NB4 (cell line): ENCODE measurements around the gene UCK2.
A peak's percentile ranks its signal among the peaks of the same experiment; 100 is the strongest.

Experiments
- DNase-seq: peaks from one replicate; pipeline ENCODE4 v3.0.0; 2010; ENCODE audit warnings: low read depth
- H3K4me3 ChIP-seq: one replicate; pipeline ENCODE4 v1.5.1; 2011; ENCODE audit warnings: mild to moderate bottlenecking, low read depth, low read length, moderate library complexity
- CTCF ChIP-seq: IDR thresholded peaks from one replicate; pipeline ENCODE4 v1.5.1; 2012; ENCODE audit warnings: low read depth, low read length
- MAX ChIP-seq: IDR thresholded peaks from 2 replicates; pipeline ENCODE4 v1.6.1; 2011; ENCODE audit warnings: low read depth, low read length
- MYC ChIP-seq: IDR thresholded peaks from 2 replicates; pipeline ENCODE4 v1.6.1; 2011; ENCODE audit warnings: low read depth, low read length
- POLR2A ChIP-seq: IDR thresholded peaks from 2 replicates; pipeline ENCODE4 v1.6.1; 2011; ENCODE audit warnings: mild to moderate bottlenecking; ENCODE audit not compliant: insufficient read length; ENCODE audit errors: extremely low read depth

UCK2 gene

GRCh38 chr1:165884690-165885304 lies 57.4 kb downstream of the UCK2 start:
- no peak overlapping the region for H3K4me3 ChIP-seq
- TF ChIP-seq POLR2A, result no peak
- 0 out of 2 replicates have a peak, but pooled peaks have one; percentile 25 for TF ChIP-seq MYC
- TF ChIP-seq MAX, result no peak
- peak; percentile 63 for DNase-seq

- H3K4me3 ChIP-seq, result no peak overlapping the region
- no peak for DNase-seq
- TF ChIP-seq CTCF, result no peak
- TF ChIP-seq MYC, result no peak
- no peak for TF ChIP-seq MAX
- no peak for TF ChIP-seq POLR2A
Observed at GRCh38 chr1:165885305-165885694, 57.9 kb downstream of the UCK2 start.

- DNase-seq, result no peak
- TF ChIP-seq MAX (no peak), POLR2A (no peak), CTCF (no peak), MYC (no peak)
- H3K4me3 ChIP-seq, result no peak overlapping the region
Observed at GRCh38 chr1:165886193-165886592, 58.8 kb downstream of the UCK2 start.

GRCh38 chr1:165886983-165887382 lies 59.6 kb downstream of the UCK2 start:
- no peak for DNase-seq
- no peak overlapping the region for H3K4me3 ChIP-seq
- TF ChIP-seq MAX (no peak), MYC (no peak), POLR2A (no peak), CTCF (no peak)

GRCh38 chr1:165887877-165888551 lies 60.6 kb downstream of the UCK2 start:
- H3K4me3 ChIP-seq, result no peak overlapping the region
- DNase-seq, result no peak
- TF ChIP-seq MAX (no peak), POLR2A (no peak), MYC (no peak), CTCF (no peak)

GRCh38 chr1:165888552-165888920 lies 61.1 kb downstream of the UCK2 start:
- DNase-seq, result no peak
- TF ChIP-seq MAX (no peak), MYC (no peak), POLR2A (no peak), CTCF (no peak)

More at GRCh38 chr1:165888552-165888920, 61.1 kb downstream of the UCK2 start:
- no peak overlapping the region for H3K4me3 ChIP-seq
